ENCODE data around the gene GID8.
"Not testable (repeated sequence)": the region's sequence is repeated elsewhere in the genome, so short reads cannot be mapped to it uniquely, and the experiment has no call there.

The GID8 gene

DNA sequence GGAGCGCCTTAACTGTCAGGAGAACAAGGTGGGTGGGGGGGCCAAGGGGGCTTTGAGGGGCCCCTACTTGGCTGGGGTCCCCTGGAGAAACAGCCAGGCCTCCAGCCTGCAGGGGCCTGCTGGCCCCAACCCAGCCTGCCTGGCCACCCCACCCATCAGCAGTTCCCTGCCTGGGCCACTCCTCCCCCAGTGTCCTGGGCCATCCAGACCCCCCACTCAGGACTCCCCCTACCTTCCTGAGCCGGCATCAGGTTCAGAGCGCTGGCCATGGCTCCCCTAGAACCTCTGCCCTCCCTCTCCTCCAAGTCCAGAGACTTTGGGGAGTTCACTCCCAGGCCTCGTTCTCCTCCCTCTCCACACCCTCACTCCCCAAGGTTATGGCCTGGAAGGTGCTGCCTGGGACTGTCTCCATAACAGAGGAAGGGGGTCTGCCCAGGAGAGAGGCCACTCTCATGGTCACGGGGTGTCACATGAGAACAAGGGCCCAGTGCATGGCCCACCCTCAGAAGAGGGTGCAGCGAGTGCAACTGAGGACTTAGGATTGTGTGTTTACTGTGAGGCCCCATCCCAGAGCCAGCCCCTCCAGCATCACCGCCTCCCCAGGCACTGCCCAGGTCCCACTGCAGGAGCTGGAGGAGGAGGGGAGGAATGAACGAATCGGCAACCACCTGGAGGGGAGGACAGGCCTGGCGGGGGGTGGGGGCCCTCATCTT, 20.6 kb downstream of the GID8 start:
- DNase-seq (ENCODE audit: low read depth) = no peak

DNA sequence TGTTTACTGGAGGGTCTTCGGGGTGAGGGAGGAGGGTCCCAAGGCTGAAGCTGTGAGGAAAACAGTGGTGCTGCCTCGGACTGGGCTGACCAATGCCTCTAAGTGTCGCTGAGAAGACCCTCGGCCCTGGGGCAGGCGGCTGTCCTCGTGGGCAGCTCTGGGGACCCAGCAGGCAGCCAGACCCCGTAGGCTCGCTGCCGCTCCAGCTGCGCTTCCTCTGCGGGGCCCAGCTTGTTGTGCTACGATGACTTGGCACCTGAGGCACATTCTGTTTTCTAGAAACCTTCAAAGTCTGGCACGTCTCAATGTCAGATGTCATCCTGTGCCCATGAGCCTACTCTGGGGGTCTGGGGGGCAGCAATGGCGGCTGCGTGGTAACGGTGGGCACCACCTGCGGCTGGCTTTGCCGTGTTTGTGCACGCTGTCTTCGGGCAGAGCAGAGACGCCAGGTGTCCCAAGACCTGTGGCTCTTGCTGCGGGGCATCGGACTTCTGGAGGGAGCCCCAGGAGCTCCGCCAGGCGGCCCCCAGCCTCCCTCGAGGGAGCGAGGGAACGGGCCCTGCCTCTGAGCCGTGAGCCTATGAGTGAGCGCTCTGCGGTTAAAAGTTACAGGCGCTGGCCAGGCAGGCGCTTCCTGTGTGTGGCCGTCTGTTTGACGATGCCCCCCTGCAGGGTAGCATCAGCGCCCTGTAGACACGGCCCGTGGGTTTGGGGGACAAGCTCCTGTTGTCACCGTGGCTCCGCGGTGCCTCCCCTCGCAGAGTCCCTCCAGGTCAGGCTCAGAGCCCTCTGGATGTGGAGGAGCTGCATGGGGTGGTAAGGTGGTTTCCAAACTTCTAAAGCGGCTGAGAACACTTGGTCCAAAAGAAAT, 21.4 kb downstream of the GID8 start:
- no peak for DNase-seq (ENCODE audit: low read depth)

DNA sequence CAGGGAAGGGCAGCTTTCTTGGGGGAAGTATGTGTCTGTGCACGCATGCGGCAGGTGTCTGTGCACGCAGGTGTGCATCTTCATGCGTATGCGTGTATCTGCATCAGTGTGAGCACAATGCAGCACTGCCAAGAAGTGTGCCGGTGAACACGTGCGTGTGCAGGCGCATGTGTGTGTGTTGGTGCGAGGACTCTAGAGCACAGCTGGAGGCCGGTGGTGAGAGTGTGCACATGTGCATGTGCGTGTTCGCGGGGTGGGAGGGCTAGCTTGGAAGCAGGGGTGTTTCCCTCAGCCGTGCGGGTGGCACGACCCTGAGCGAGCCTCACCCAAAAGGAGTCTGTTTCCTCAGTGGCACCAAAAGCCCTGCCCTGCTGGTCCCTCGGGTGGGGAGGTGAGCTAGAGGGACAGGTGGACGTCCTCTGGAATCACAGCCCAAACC, 22.1 kb downstream of the GID8 start:
- no peak for DNase-seq (ENCODE audit: low read depth)

DNA sequence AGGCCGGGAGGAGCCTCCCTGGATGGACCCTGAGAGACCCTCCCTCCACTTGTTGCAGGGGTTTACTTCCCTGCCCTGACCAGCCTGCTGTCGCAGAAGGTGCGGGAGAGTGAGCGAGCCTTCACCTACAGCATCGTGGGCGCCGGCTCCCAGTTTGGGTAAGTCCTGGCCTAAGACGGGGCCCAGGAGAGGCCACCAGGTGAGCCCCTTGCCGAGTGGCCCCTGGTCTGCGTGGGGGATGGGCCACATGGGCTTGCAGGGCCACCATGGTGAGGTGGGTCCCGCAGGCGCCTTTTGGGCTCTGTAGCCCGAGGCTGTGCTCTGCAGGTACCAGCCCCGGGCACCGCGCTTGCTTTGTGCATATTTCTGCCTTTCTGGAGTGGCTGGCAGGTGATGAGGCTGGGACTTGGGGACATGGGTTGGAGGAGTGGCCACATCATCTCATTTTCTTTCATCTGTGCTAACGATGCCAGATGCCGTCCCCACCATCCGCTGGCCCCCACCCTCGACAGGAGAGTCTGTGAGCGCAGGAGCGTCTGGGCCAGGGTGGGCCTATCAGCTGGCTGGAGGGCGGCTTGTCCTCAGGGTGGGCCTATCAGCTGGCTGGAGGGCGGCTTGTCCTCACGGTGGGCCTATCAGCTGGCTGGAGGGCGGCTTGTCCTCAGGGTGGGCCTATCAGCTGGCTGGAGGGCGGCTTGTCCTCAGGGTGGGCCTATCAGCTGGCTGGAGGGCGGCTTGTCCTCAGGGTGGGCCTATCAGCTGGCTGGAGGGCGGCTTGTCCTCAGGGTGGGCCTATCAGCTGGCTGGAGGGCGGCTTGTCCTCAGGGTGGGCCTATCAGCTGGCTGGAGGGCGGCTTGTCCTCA, 22.7 kb downstream of the GID8 start:
- not testable (repeated sequence) for DNase-seq (ENCODE audit: low read depth)

DNA sequence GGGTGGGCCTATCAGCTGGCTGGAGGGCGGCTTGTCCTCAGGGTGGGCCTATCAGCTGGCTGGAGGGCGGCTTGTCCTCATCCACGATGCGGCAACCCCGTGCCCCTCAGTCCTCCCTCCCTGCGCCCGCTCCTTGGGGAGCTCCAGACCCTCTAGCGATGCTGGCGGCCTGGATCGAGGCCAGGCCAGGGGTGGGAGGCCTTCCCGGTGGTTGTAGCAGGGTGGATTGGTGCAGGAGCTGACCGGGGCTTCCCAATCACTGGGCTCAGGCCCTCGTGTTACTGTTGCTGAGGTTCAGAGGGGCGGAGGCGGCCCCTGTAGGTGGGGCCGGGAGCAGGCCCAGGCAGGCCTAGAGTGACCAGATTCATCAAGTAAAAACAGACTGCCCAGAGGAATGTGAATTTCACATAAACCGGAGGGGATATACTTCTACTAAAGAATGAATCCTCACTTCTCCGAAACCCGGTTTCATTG, 23.4 kb downstream of the GID8 start:
- DNase-seq (ENCODE audit: low read depth) = no peak

DNA sequence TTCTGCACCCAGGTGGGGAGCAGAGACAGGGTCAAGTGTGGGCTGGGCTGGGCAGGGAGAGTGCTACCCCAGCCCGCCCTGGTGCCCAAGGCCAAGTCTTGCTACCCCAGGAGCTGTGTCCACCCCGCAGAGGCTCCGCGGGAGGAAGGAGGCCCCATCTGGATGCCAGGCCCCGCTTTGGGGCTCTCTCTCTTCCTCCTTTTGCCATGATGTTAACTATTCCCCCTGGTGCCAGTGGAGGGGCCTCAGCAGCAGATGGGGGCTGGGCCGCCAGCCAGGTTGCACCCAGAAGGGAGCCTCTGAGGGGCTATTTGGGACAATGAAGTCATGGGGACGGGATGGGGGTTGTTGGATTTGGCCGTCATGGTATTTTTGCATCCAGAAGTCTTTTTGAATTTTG, 23.9 kb downstream of the GID8 start:
- DNase-seq (ENCODE audit: low read depth) = no peak

DNA sequence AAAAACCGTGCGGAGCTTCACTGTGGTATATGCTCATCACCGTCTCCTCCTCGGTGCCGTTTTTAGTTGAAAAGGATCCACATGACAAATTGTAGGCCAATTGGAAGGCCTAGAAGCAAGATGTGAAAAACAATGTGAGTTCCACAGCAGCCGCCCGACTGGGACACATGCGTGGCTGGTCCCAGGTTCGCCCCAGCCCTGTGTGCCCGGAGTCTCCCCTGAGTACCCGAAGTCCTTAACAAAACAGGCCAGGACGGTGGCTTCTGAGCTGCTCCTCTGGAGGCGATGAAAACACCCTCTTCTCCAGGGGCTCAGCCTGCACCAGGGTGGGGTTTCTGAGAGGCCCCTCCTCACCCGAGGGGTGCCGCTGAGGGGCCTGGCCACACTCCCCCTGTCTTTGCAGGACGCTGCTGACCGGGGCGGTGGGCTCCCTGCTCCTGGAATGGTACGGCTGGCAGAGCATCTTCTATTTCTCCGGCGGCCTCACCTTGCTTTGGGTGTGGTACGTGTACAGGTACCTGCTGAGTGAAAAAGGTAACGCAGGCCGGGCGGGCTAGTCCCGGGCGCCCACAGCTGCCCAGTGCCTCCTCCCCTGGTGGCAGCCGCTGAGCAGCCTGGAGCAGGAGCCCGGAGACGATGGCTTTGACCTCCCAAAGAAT, 24.4 kb downstream of the GID8 start:
- no peak for DNase-seq (ENCODE audit: low read depth)

DNA sequence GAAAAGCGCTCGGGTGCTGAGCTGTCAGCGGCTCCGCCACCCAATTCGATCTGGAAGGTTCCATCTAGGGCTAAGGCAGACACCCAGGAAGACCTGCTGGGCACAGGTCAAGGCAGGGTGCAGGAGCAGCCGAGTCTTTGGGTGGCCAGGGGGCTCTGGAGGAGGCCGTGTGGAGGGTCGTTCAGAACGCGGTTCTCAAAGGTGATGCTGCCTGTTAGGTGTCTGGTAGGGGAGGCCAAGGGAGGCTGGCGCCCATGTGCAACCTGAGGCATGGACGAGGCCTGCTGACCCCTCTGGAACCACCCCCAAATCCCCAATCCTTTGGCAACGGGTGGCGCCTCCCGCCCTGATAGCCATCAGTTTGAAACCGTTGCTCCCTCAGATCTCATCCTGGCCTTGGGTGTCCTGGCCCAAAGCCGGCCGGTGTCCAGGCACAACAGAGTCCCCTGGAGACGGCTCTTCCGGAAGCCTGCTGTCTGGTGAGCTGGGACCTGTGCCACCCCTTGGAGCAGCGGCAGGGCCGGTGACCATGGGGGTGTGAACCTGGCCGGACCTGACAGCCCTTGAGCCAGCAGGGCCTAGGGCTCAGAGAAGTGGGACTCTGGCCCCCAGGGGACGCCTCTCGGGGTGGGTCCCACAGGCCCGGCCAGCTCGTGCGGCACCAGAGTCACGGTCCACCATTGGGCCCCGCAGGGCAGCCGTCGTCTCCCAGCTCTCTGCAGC, 25.1 kb downstream of the GID8 start:
- DNase-seq (ENCODE audit: low read depth) = no peak

DNA sequence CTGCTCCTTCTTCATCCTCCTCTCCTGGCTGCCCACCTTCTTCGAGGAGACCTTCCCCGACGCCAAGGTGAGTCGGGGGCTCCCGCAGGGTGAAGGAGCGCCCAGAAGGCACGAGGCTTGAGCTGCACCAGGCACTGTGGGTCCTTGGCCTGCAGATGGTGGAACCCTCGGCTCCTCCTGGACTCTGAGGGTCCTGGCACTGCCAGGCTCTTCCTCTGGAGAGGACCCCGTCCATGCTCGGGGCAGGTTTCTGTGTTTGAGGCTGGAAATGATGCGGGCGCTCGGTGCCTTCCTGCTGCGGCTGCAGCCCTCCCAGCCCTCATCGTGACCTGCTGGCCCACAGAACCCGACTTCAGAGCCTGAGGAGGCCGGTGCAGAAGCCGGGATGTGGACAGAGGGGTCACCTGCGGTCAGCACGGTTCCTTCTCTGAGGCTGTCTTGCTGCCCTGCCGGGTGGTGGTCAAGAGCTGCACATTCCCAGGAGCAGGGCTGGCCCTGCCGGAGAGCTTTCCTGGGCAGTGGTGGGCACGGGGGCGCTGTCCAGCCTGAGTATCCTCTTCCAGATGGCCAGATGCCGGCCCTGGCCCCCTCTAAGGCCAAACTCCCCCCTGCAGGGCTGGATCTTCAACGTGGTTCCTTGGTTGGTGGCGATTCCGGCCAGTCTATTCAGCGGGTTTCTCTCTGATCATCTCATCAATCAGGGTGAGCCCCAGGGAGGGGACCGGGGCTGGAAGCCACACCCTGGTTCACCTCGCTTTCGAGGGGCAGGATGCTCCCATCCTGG, 25.9 kb downstream of the GID8 start:
- no peak for DNase-seq (ENCODE audit: low read depth)

DNA sequence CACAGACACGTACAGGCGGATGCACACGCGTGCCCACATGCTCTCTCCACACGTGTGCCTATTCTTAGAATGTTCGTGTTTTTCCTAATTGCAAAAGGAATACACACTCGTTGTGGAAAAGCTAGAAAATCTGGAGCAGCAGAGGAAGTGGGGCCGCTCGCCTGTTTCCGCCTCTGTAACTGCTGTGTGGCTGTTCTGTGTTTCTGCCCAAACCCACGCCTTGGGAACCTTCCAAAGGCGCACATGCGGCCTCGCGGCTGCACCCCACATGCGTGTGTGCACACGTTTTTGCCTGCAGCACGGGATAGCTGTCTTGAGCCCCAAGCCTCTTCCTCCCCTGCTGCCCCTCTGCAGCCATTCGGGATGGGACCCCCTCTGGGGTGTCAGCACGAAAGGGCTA, 26.8 kb downstream of the GID8 start:
- DNase-seq (ENCODE audit: low read depth) = no peak

DNA sequence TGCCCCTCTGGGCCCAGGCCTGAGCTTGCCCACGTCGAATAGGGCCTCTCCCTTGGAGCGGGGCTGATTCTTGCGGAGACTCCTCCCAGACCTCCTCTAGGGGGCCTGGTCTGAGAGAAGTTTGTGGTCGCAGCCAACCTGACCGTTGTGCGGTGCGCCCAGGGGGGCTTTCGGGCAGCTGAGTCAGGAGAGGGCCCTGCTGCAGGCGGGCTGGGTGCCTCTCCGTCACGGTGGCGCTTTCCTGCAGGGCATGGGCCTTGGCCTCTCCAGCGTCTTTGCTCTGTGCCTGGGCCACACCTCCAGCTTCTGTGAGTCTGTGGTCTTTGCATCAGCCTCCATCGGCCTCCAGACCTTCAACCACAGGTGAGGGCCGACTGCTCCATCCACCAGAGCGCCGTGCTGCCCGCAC, 27.4 kb downstream of the GID8 start:
- DNase-seq (ENCODE audit: low read depth) = no peak

DNA sequence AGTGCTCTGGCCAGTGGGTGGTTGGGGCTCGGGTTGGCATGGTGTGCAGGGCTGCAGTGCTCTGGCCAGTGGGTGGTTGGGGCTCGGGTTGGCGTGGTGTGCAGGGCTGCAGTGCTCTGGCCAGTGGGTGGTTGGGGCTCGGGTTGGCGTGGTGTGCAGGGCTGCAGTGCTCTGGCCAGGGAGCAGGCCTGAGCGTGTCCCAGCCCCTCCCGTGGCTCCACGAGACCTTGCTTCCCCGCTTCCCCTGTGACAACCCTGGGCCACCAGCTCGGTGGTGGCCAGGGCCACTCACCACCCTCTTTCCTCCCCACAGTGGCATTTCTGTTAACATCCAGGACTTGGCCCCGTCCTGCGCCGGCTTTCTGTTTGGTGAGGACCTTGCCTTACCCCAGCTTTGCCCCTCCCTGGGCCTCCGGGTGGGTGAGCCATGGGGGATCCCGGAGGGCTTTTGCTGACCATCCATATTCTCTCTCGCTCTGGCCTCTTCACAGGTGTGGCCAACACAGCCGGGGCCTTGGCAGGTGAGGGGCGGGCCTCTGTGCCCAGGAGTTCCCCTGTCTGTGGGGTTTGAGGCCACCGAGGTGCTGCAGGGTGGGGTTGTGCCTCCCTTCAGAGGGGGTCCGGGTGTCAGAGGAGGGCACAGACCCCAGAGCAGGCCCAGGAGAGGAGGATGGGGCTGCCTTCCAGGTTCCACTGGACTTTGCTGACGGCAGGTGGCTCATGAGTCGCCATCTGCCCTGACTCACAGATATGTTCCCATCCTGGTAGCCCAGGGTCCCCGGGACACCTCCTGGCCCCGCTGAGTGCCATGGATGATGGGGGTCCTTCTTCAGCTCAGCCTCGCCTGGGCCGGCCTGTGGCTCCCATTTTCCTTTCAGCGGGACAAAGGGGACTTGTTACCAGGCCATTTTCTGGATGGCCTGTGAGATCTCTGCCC, 28.5 kb downstream of the GID8 start:
- no peak for DNase-seq (ENCODE audit: low read depth)

DNA sequence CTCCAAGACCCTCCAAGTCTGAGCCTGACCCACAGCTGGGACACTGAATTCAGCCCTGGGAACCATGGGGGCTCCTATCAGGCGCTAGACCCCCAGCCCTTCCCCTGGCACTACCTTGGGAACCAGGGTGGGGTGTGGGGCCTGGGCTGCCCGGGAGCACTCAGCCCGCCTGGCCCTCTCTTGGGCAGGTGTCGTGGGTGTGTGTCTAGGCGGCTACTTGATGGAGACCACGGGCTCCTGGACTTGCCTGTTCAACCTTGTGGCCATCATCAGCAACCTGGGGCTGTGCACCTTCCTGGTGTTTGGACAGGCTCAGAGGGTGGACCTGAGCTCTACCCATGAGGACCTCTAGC, 29.2 kb downstream of the GID8 start:
- no peak for DNase-seq (ENCODE audit: low read depth)

DNA sequence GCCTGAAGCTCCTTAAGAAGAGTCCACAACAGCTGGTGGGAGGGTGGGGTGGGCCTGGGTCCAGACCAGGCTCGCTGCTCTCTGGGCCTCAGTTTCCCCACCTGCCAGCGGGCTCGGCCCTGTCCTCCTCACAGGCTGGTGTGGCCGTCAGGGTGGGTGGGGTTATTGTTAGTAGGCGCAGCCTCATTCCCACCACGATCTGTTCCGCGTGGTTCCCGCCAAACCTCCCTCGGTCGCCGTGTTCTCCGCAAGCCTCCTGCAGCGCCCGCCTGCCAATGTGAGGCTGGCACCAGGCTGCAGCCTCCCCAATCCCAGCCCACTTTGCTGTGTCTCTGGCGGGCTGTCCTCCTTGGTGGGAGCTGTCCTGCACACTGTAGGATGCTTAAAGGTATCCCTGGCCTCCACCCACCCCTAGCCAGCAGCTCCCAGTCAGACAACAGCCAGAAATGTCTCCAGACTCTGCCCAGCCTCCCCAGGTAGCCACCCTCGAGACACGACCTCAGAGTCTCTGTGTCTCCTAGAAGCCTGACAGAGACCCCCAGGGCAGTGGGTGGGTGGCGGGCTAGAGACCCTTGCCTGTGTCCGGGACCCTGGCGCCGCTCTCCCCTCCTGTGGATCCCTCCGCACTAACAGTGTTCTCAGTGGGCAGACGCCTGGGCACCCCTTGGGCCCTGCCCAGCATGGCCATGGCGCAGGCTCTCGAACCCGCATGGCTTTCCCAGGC, 29.8 kb downstream of the GID8 start:
- DNase-seq (ENCODE audit: low read depth) = no peak

DNA sequence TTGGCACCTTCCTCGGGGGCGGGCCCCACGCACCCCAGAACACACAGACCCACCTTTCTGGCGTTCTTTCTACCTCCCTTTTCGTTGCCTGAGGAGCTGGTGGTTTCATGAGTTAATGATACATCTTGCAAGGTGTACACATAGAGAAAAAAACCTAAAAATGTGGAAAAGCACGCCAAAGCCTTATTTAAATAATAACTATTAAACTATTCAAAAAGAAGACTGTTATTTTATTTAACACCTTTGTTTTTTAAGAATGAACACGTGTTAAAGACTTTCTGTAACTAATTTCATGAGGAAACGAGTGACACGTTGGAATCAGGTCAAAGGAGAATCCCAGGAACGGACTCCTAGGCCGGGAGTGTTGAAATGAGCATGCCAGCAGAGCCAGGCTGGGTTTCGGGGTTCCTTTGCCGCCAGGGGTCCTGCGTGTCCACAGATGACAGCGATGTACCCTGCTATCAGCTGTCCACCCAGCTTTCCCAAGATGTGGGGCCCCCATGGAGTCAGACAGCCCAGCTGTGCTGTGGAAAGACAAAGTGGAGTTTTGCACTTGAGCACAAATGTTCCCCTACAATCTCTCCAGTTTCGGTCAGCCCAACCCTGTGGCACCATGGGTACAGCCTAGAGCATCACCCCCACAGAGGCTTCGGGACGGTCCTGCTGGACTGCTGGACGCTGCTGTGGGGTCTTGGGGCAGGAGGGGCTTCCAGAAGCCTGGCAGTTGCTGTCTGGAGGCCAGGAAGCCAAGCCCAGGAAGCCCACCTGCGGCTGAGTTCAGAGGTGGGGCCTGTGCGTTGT, 30.6 kb downstream of the GID8 start:
- no peak for DNase-seq (ENCODE audit: low read depth)

DNA sequence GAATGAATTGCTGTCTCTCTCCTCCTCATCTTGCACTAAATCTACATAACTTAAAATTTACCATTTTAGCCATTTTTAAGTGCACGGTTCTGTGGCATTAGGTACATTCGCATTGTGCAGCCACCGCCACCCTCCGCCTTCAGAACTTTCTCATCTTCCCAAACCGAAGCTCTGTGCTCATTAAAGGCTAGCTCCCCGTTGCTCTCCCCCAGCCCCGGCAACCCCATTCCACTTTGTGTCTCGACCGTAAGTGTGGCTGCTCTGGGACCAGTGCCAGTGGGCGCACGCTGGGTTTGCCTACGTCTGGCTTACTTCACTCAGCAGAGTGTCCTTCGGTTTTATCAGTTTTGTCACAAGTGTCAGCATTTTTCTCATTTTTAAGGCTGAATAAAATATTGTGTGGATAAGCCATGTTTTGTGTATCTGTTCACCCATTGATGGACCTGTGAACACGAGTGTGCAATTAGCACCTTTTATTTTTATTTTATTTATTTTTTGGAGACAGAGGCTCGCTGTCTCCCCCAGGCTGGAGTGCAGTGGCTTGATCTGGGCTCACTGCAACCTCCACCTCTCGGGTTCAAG, 31.3 kb downstream of the GID8 start:
- DNase-seq (ENCODE audit: low read depth) = no peak

DNA sequence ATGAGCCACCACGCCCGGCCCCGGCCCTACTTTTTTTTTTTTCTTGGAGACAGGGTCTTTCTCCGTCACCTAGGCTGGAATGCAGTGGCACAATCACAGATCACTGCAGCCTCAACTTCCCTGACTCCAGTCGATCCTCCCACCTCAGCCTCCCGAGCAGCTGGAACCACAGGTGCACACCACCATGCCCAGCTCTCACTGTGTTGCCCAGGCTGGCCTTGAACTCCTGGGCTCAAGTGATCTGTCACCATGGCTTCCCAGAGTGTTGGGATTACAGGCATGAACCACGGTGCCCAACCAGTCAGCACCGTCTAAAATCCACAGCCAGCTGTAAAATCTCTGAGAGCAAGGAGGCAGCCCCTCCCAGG, 32.0 kb downstream of the GID8 start:
- no peak for DNase-seq (ENCODE audit: low read depth)
